ENCODE results near the gene APPL2. TPM values are rescaled to one million over a fixed set of nuclear protein-coding genes. Genes with fewer than 3 reads are reported as not detected.

APPL2 gene
- total RNA-seq, 1 experiment from 2014 or later: 35.5 TPM

DNA sequence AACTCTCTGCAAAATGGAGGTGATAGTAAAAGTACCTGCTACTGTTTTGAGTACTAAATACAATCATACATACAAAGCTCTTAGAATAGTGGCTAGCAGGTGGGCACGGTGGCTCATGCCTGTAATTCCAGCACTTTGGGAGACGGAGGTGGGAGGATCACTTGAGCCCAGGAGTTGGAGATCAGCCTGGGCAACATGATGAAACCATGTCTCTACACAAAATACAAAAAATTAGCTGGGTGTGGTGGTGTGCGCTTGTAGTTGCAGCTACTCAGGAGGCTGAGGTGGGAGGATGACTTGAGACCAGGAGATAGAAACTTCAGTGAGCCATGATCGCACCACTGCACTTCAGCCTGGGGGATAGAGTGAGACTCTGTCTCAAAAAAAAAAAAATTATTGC, 28.8 kb upstream of the APPL2 start:
- H3K4me3 Mint-ChIP-seq (ENCODE audit: unreplicated experiment): no peak overlapping the region
- ChIA-PET CTCF (no interaction called here), POLR2A (interaction anchor here (0.8 kb wide), 1 partner anchor 28 kb away, joined by 3 read pairs; the partner anchor contains the start of gene APPL2)
- no TSS peak for BruUV-seq (replicated peaks)
- H3K9me3 Mint-ChIP-seq (ENCODE audit: unreplicated experiment): no peaks in the 10 kb centered on the region
- peaks cover 7% of the 10 kb centered on the region for H3K4me1 Mint-ChIP-seq (ENCODE audit: insufficient read depth, unreplicated experiment)
- no peaks in the 10 kb centered on the region for H3K36me3 Mint-ChIP-seq (ENCODE audit: insufficient read depth, unreplicated experiment)
- DNase-seq (ENCODE audit: unreplicated experiment): no peak
- H3K27me3 Mint-ChIP-seq (ENCODE audit: insufficient read depth, unreplicated experiment): no peaks in the 10 kb centered on the region
- intact Hi-C loops (cut with micrococcal nuclease): no loop called here
- TF ChIP-seq, protein P1, sequence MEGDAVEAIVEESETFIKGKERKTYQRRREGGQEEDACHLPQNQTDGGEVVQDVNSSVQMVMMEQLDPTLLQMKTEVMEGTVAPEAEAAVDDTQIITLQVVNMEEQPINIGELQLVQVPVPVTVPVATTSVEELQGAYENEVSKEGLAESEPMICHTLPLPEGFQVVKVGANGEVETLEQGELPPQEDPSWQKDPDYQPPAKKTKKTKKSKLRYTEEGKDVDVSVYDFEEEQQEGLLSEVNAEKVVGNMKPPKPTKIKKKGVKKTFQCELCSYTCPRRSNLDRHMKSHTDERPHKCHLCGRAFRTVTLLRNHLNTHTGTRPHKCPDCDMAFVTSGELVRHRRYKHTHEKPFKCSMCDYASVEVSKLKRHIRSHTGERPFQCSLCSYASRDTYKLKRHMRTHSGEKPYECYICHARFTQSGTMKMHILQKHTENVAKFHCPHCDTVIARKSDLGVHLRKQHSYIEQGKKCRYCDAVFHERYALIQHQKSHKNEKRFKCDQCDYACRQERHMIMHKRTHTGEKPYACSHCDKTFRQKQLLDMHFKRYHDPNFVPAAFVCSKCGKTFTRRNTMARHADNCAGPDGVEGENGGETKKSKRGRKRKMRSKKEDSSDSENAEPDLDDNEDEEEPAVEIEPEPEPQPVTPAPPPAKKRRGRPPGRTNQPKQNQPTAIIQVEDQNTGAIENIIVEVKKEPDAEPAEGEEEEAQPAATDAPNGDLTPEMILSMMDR (IDR thresholded peaks at IDR 0.05; ENCODE audit: unreplicated experiment): no peak
- no peak overlapping the region for H3K27ac Mint-ChIP-seq (ENCODE audit: low read depth, unreplicated experiment)

DNA sequence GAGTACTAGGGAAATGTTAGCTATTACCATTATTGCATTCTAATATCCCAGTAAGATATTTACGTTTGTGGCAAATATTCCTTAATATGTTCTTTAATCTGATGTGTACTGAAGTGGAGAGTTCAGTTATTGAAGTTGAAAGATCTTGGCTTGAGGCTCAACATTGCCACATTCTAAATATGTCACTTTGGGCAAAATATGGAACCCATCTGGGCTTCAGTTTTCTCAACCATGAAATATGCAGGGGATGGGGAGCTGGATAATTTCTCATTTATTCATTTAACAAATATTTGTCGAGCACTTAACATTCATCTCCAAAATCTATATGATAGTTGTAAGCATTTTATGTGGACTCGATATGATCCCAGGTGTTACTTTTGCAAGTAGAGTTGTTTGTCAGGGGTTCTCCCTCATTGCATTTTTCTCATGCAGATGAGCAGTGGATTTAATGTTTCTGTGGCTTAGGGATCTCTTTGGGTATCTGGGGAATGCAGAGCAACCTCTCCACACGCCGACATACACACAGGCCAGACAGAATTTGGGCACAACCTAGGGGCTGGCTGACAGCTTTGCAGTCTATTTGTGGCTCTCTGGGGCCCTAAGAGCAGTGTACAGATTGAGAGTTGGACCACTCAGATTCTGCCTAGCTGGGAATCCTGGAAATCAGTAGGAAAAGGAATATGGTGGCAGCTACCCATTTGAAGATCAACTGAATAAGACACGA, 26.6 kb upstream of the APPL2 start:
- Mint-ChIP-seq H3K36me3 (ENCODE audit: insufficient read depth, unreplicated experiment) (peaks cover 6% of the 10 kb centered on the region), H3K9me3 (ENCODE audit: unreplicated experiment) (no peaks in the 10 kb centered on the region), H3K4me1 (ENCODE audit: insufficient read depth, unreplicated experiment) (peaks cover 1% of the 10 kb centered on the region), H3K27ac (ENCODE audit: low read depth, unreplicated experiment) (no peak overlapping the region), H3K4me3 (ENCODE audit: unreplicated experiment) (no peak overlapping the region), H3K27me3 (ENCODE audit: insufficient read depth, unreplicated experiment) (no peaks in the 10 kb centered on the region)
- DNase-seq (ENCODE audit: unreplicated experiment): no peak
- ChIA-PET CTCF (no interaction called here), POLR2A (no interaction called here)
- no TSS peak for BruUV-seq (replicated peaks)
- TF ChIP-seq, protein P1 (IDR thresholded peaks at IDR 0.05; ENCODE audit: unreplicated experiment): no peak
- intact Hi-C loops (cut with micrococcal nuclease): no loop called here

DNA sequence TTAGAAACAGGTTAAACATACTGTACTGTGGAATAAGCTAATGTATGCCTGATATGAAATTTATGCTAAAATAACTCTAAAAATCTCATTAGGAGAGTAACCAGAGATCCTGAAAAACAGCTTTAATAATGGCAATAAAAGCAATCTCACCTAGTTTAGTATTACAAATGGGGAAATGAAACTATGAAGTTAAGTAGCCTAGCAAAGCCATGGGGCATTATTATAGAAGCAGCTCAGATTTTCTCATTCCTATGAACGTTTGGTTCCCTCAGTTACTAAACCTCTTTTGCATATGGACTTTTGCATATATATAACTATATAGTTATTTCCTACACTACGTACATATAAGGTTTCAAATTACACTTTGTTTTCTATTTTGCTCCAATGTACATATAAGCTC, 25.0 kb upstream of the APPL2 start:
- ChIA-PET POLR2A (interaction anchor here (0.8 kb wide), 1 partner anchor 13 kb away, joined by 3 read pairs; no protein-coding TSS in a partner anchor), CTCF (interaction anchor here (0.6 to 0.8 kb wide), 2 partner anchors 63 to 108 kb away, joined by 3 read pairs; no protein-coding TSS in a partner anchor)
- no peak for DNase-seq (ENCODE audit: unreplicated experiment)
- peaks cover 6% of the 10 kb centered on the region for H3K36me3 Mint-ChIP-seq (ENCODE audit: insufficient read depth, unreplicated experiment)
- no peak overlapping the region for H3K4me3 Mint-ChIP-seq (ENCODE audit: unreplicated experiment)
- TF ChIP-seq, protein P1 (IDR thresholded peaks at IDR 0.05; ENCODE audit: unreplicated experiment): no peak
- intact Hi-C loops (cut with micrococcal nuclease): no loop called here
- H3K4me1 Mint-ChIP-seq (ENCODE audit: insufficient read depth, unreplicated experiment): peaks cover 17% of the 10 kb centered on the region
- BruUV-seq (replicated peaks): no TSS peak
- H3K27ac Mint-ChIP-seq (ENCODE audit: low read depth, unreplicated experiment): no peak overlapping the region
- H3K27me3 Mint-ChIP-seq (ENCODE audit: insufficient read depth, unreplicated experiment): no peaks in the 10 kb centered on the region
- no peaks in the 10 kb centered on the region for H3K9me3 Mint-ChIP-seq (ENCODE audit: unreplicated experiment)

DNA sequence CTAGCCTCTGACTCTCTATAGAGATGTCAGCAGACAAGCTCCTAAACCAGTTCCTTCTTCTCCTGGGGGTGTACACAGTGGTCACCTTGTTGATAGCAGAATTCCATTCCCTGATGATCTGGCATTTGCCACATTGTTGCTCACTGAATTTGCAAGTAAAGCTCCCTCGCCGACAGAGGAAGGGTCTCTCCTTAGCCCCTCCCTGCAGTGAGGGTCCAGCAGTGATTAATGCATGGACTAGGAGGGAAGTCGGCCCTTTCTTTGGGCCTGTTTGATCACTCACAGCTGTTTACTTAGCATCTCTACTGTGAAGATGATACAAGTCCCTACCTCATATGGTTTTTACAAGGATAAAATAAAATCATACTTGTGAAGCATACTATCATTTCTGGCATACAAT, 23.3 kb upstream of the APPL2 start:
- no peak overlapping the region for H3K27ac Mint-ChIP-seq (ENCODE audit: low read depth, unreplicated experiment)
- ChIA-PET POLR2A (interaction anchor here (0.6 to 2.0 kb wide), 4 partner anchors 9 to 108 kb away, joined by 3 to 4 read pairs (median 4); no protein-coding TSS in a partner anchor), CTCF (interaction anchor here (0.9 kb wide), 1 partner anchor 93 kb away, joined by 3 read pairs; no protein-coding TSS in a partner anchor)
- no peaks in the 10 kb centered on the region for H3K27me3 Mint-ChIP-seq (ENCODE audit: insufficient read depth, unreplicated experiment)
- no peak overlapping the region for H3K4me3 Mint-ChIP-seq (ENCODE audit: unreplicated experiment)
- BruUV-seq (replicated peaks): no TSS peak
- H3K36me3 Mint-ChIP-seq (ENCODE audit: insufficient read depth, unreplicated experiment): peaks cover 6% of the 10 kb centered on the region
- DNase-seq (ENCODE audit: unreplicated experiment): no peak
- peaks cover 31% of the 10 kb centered on the region for H3K4me1 Mint-ChIP-seq (ENCODE audit: insufficient read depth, unreplicated experiment)
- H3K9me3 Mint-ChIP-seq (ENCODE audit: unreplicated experiment): no peaks in the 10 kb centered on the region
- TF ChIP-seq, protein P1 (IDR thresholded peaks at IDR 0.05; ENCODE audit: unreplicated experiment): no peak
- intact Hi-C loops (cut with micrococcal nuclease): no loop called here
